HepG2 (cell line): ENCODE results near the gene POGLUT2. TPM values are rescaled to one million over a fixed set of nuclear protein-coding genes. Genes with fewer than 3 reads are reported as not detected.

Experiments
- AGO1 ChIP-seq: fragments of 200-400 bp; formaldehyde crosslinking; IDR thresholded peaks from 2 replicates; pipeline ENCODE4 v1.6.1; 2017; ENCODE audit warnings: mild to moderate bottlenecking, low read depth, low read length, moderate library complexity; ENCODE audit not compliant: poor library complexity, severe bottlenecking
- ATAD3A ChIP-seq: sonication (generic); formaldehyde crosslinking; IDR thresholded peaks from 2 replicates; pipeline ENCODE4 v1.4.0; 2020; ENCODE audit warnings: missing genetic modification reagents
- BRD4 ChIP-seq: sonication (generic); formaldehyde crosslinking; IDR thresholded peaks from 2 replicates; pipeline ENCODE4 v1.4.0; 2020; ENCODE audit warnings: missing genetic modification reagents
- CENPX ChIP-seq: sonication (generic); formaldehyde crosslinking; IDR thresholded peaks from 2 replicates; pipeline ENCODE4 v1.9.0; 2021; ENCODE audit warnings: mild to moderate bottlenecking, missing genetic modification reagents, moderate library complexity
- NFE2 ChIP-seq: sonication (generic); formaldehyde crosslinking; IDR thresholded peaks from 2 replicates; pipeline ENCODE4 v1.4.0; 2020; ENCODE audit warnings: missing genetic modification reagents
- PHB2 ChIP-seq: fragments of 450-650 bp; IDR thresholded peaks from 2 replicates; pipeline ENCODE4 v1.6.1; 2018; ENCODE audit not compliant: partially characterized antibody
- PHF8 ChIP-seq: sonication (generic); formaldehyde crosslinking; IDR thresholded peaks from 2 replicates; pipeline ENCODE4 v1.5.0; 2020; ENCODE audit warnings: missing genetic modification reagents
- RCOR2 ChIP-seq: IDR thresholded peaks from 2 replicates; pipeline ENCODE4 v1.6.1; 2016; ENCODE audit warnings: missing biosample characterization, missing genetic modification reagents
- RNF219 ChIP-seq: sonication (generic); formaldehyde crosslinking; IDR thresholded peaks from 2 replicates; pipeline ENCODE4 v1.5.0; 2020; ENCODE audit warnings: mild to moderate bottlenecking, missing genetic modification reagents
- RXRA ChIP-seq: sonication (generic); formaldehyde crosslinking; IDR thresholded peaks from 2 replicates; pipeline ENCODE4 v1.5.1; 2020; ENCODE audit warnings: missing genetic modification reagents
- TIGD3 ChIP-seq: sonication (generic); formaldehyde crosslinking; IDR thresholded peaks from 2 replicates; pipeline ENCODE4 v1.5.1; 2020; ENCODE audit warnings: mild to moderate bottlenecking, missing genetic modification reagents, borderline replicate concordance
- ZBTB7B ChIP-seq: sonication (generic); formaldehyde crosslinking; IDR thresholded peaks from 2 replicates; pipeline ENCODE4 v1.4.0; 2020; ENCODE audit warnings: missing genetic modification reagents
- ZBTB8A ChIP-seq: sonication (generic); formaldehyde crosslinking; IDR thresholded peaks from 2 replicates; pipeline ENCODE4 v1.4.0; 2020; ENCODE audit warnings: mild to moderate bottlenecking, low read depth, missing genetic modification reagents, borderline replicate concordance
- ZMYM2 ChIP-seq: sonication (generic); formaldehyde crosslinking; IDR thresholded peaks from 2 replicates; pipeline ENCODE4 v1.8.0; 2022; ENCODE audit warnings: mild to moderate bottlenecking, missing genetic modification reagents
- ZNF562 ChIP-seq: sonication (generic); formaldehyde crosslinking; IDR thresholded peaks from 2 replicates; pipeline ENCODE4 v1.8.0; 2022; ENCODE audit warnings: missing genetic modification reagents, borderline replicate concordance
- ZSCAN30 ChIP-seq: sonication (generic); formaldehyde crosslinking; IDR thresholded peaks from 2 replicates; pipeline ENCODE4 v1.5.0; 2020; ENCODE audit warnings: mild to moderate bottlenecking, missing genetic modification reagents
- polyA plus RNA-seq, 8 experiments: library from polyadenylated mRNA; depleted of rRNA in 3 of 8; stranded (reverse) in 7 of 8; unstranded in 1 of 8; fragments of >200 nt; fragmentation: Illumina TruSeq in 4 of 8; extraction: Trizol in 4 of 8; gene quantifications; 2 replicates each; pipeline versions ENCODE4 v1.2.1 to v1.2.3, GENCODE V29; 2011 to 2016; ENCODE audit warnings: low read depth in 4 of 8, missing spikeins in 1 of 8, mixed read lengths in 1 of 8; ENCODE audit not compliant: insufficient read depth in 1 of 8
- total RNA-seq, 5 experiments: library from RNA; depleted of rRNA; stranded (reverse); fragments of >200 nt; fragmentation: Illumina TruSeq; extraction: Trizol; gene quantifications; 2 replicates each; pipeline ENCODE4 v1.2.3, GENCODE V29; 2016; ENCODE audit warnings: low read depth in 1 of 5
- TF ChIP-seq, protein P1 (sequence below): sonication (generic); formaldehyde crosslinking; IDR thresholded peaks from 2 replicates; pipeline ENCODE4 v1.4.0; 2020; ENCODE audit warnings: missing genetic modification reagents, mild to moderate bottlenecking, borderline replicate concordance
- TF ChIP-seq, protein P2 (sequence below): sonication (generic); formaldehyde crosslinking; IDR thresholded peaks from 2 replicates; pipeline ENCODE4 v1.5.0; 2020; ENCODE audit warnings: mild to moderate bottlenecking, missing genetic modification reagents
- TF ChIP-seq, protein P3 (sequence below): sonication (generic); formaldehyde crosslinking; IDR thresholded peaks from 2 replicates; pipeline ENCODE4 v1.9.0; 2022; ENCODE audit warnings: missing genetic modification reagents, mild to moderate bottlenecking, borderline replicate concordance

The POGLUT2 gene
- total and polyA plus RNA-seq, 2 of the 13 experiments (the other 11 are each of a cell fraction or from before 2014, with no cell fraction given) = 18.0 to 26.1 TPM

DNA sequence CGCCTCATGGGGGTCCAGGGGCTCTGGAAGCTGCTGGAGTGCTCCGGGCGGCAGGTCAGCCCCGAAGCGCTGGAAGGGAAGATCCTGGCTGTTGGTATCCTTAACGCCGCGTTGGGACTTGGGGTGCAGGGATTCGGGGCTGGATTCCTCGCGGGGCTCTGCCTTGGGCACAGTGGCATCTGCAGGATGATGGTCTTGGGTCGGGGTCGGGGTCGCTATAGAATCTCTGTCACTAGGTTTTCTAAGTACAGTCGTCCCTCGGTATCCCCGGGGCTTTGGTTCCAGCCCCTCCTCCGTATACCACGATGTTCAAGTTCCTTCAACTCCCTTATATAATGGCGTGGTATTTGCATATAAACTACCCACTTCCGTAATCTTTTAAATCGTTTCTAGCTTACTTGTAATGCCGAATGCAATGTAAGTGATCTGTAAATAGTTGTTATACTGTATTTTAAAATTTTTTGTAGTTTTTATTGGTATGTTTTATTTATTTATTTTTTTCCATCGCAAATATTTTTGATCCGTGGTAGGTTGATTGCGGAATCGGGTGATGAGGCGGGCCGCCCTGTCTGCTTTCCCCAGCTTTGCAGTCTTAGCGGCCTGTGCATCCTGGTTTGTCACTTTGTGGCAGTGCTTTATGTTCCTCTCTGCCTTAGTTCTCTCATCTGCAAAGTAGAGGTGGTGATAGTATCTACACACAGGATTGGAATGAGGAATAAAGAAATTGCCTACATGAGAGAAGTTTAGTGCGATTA lies 47.7 kb upstream of the POGLUT2 start (continued):
- TF ChIP-seq TIGD3 (CRISPR knock-in tag) (no peak), ZBTB8A (no peak), ZMYM2 (CRISPR knock-in tag) (no peak), ZSCAN30 (CRISPR knock-in tag) (no peak), CENPX (no peak), ZNF562 (CRISPR knock-in tag) (no peak), RCOR2 (CRISPR knock-in tag) (no peak), RXRA (CRISPR knock-in tag) (no peak), ZBTB7B (CRISPR knock-in tag) (no peak), ATAD3A (no peak), PHB2 (no peak), RNF219 (CRISPR knock-in tag) (no peak), PHF8 (no peak), NFE2 (CRISPR knock-in tag) (no peak), AGO1 (no peak), BRD4 (CRISPR knock-in tag) (no peak)
- TF ChIP-seq, protein P1, sequence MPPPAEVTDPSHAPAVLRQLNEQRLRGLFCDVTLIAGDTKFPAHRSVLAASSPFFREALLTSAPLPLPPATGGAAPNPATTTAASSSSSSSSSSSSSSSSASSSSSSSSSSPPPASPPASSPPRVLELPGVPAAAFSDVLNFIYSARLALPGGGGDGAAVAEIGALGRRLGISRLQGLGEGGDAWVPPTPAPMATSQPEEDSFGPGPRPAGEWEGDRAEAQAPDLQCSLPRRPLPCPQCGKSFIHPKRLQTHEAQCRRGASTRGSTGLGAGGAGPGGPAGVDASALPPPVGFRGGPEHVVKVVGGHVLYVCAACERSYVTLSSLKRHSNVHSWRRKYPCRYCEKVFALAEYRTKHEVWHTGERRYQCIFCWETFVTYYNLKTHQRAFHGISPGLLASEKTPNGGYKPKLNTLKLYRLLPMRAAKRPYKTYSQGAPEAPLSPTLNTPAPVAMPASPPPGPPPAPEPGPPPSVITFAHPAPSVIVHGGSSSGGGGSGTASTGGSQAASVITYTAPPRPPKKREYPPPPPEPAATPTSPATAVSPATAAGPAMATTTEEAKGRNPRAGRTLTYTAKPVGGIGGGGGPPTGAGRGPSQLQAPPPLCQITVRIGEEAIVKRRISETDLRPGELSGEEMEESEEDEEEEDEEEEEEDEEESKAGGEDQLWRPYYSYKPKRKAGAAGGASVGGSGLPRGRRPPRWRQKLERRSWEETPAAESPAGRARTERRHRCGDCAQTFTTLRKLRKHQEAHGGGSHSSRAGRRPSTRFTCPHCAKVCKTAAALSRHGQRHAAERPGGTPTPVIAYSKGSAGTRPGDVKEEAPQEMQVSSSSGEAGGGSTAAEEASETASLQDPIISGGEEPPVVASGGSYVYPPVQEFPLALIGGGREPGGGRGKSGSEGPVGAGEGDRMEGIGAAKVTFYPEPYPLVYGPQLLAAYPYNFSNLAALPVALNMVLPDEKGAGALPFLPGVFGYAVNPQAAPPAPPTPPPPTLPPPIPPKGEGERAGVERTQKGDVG (CRISPR knock-in tag) = no peak
- TF ChIP-seq, protein P2, sequence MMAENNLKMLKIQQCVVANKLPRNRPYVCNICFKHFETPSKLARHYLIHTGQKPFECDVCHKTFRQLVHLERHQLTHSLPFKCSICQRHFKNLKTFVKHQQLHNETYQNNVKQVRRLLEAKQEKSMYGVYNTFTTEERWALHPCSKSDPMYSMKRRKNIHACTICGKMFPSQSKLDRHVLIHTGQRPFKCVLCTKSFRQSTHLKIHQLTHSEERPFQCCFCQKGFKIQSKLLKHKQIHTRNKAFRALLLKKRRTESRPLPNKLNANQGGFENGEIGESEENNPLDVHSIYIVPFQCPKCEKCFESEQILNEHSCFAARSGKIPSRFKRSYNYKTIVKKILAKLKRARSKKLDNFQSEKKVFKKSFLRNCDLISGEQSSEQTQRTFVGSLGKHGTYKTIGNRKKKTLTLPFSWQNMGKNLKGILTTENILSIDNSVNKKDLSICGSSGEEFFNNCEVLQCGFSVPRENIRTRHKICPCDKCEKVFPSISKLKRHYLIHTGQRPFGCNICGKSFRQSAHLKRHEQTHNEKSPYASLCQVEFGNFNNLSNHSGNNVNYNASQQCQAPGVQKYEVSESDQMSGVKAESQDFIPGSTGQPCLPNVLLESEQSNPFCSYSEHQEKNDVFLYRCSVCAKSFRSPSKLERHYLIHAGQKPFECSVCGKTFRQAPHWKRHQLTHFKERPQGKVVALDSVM (CRISPR knock-in tag) = no peak
- TF ChIP-seq, protein P3, sequence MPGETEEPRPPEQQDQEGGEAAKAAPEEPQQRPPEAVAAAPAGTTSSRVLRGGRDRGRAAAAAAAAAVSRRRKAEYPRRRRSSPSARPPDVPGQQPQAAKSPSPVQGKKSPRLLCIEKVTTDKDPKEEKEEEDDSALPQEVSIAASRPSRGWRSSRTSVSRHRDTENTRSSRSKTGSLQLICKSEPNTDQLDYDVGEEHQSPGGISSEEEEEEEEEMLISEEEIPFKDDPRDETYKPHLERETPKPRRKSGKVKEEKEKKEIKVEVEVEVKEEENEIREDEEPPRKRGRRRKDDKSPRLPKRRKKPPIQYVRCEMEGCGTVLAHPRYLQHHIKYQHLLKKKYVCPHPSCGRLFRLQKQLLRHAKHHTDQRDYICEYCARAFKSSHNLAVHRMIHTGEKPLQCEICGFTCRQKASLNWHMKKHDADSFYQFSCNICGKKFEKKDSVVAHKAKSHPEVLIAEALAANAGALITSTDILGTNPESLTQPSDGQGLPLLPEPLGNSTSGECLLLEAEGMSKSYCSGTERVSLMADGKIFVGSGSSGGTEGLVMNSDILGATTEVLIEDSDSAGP (CRISPR knock-in tag) = no peak
